Testis (tissue), 2 donors: Measurements from ENCODE around the gene KLF11.

Experiments
- CTCF ChIP-seq, 3 experiments: fragments of 450-650 bp in 2 of 3; fragments of 200-600 bp in 1 of 3; sonication (generic) in 1 of 3; IDR thresholded peaks; one replicate each; pipeline ENCODE4 v1.5.1; 2016 to 2019; ENCODE audit warnings: antibody characterized with exemption in 3 of 3, mild to moderate bottlenecking in 2 of 3, moderate library complexity in 1 of 3
- POLR2A ChIP-seq: fragments of 450-650 bp; IDR thresholded peaks from one replicate; pipeline ENCODE4 v1.6.1; 2017; ENCODE audit warnings: antibody characterized with exemption, mild to moderate bottlenecking, moderate library complexity

- TF ChIP-seq CTCF (IDR thresholded peaks at IDR 0.05) = no peak
- TF ChIP-seq POLR2A = no peak
Observed at GRCh38 chr2:10017313-10017941, 25.9 kb upstream of the KLF11 start.
